Stimulated activated CD8-positive, alpha-beta memory T cell treated with anti-CD3 and anti-CD28 coated beads, Interleukin-4, amount 100 ng/mL, for 48 hours (primary cell): ENCODE results near the gene ARHGAP8.
"Not testable (repeated sequence)": the region's sequence is repeated elsewhere in the genome, so short reads cannot be mapped to it uniquely, and the experiment has no call there.

Experiments used
- DNase-seq: peaks from one replicate; pipeline ENCODE4 v3.0.0-alpha.2; 2020

Gene ARHGAP8

DNA sequence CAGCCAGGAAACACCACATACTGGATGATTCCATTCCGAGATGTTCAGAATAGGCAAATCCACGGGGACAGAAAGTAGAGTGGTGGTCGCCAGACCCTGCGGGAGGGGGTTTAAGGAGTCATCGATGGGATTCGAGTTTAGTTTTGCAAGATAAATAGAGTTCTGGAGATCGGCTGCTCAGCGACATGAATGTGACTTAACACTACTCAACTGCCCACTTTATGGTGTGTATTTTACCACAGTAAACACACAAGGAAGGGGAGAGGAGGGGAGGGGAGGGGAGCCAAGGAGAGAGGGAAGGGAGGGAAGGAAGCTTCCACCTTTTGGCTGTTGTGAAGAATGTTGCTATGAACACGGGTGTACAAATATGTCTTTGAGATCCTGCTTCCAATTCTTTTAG, 10.4 kb upstream of the ARHGAP8 start:
- DNase-seq: no peak

DNA sequence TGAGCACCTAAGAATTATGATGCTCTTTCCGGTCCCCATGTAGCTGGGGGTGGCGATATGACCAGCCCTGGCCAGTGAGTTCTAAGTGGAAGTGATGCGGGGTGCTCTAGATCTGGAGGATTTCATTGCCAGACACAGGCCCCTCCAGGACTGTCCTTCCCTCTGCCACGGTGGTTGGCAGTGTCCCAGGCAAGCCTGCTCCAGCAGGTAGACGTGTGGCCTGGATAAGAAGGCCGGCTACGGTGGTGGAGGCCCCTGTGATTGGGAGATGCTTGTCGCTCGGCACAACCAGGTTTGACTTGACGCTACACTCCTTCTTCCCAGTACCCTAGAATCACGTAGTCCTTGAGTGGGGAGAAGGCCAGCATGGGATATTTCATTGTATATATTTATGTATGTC, 9.1 kb upstream of the ARHGAP8 start:
- DNase-seq: no peak

DNA sequence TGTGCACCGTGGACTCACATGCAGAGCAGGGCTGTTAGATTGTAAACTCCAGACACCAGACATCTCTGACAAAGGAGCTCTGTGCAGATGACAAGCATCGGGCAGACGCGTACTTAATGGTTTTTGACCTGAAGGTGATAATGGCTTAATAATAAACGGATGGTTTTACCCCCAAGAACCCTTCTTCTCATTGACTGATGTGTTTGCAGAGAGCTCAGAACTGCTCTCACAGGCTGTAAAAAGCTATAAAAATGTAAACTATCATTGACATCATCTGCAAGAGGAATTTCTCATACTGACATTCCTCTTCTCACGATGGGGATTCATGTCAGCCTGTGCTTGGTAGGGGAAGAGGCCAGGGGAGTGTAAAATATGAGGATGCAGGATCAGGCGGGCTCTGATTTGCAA, 8.6 kb upstream of the ARHGAP8 start:
- no peak for DNase-seq

DNA sequence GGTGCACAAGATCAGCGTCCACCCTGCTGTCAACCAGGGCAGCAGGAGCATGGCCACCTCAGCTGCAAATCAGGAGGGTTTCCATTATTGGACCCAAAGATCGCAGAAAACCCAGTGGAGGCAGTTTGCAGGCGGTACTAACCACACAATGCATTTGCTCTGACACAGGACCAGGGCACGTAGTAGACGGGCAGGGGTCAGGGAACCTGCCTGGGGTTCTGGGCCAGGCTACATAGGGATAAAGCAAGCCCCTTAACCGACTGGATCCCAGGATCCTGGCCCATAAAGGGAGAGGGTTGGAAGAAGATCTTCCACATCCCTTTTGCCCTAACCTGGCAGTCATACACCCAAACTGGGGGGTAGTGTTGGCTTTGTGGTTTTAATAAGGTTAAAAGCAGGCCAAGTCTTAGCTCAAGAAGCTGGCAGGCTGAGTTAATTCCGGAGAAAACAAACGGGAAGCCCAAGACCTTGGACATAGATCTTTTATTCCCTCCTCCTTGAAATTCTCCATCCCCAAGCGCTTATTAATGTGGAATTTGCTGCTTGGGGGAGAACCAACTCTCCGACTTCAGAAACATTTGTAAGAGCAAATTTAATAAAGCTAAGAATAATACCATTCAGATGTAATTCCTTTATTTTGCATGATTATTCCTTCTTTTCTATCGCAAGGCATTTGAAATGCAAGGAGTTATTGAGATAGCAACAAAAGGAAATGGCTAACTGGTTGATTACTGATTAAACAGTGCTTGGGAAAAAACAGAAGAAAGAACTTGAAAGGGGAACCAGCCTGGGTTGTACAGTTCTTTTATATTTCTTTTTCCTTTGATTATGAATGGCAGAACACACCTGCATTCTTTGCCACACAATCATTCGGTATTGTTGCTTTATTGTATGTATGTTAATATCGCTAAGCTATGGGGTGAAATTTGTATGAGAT, 6.3 kb upstream of the ARHGAP8 start:
- no peak for DNase-seq

DNA sequence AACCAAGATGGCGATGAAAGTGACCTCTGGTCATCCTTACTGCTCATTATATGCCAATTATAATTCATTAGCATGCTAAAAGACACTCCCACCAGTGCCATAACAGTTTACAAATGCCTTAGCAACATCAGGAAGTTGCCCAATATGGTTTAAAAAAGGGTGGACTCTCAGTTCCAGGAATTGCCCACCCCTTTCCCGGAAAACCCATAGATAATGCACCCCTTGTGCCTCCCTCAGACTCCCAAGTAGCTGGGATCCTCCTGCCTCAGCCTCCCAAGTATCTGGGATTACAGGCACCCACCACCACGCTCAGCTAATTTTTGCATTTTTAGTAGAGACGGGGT, 4.6 kb upstream of the ARHGAP8 start:
- not testable (repeated sequence) for DNase-seq

DNA sequence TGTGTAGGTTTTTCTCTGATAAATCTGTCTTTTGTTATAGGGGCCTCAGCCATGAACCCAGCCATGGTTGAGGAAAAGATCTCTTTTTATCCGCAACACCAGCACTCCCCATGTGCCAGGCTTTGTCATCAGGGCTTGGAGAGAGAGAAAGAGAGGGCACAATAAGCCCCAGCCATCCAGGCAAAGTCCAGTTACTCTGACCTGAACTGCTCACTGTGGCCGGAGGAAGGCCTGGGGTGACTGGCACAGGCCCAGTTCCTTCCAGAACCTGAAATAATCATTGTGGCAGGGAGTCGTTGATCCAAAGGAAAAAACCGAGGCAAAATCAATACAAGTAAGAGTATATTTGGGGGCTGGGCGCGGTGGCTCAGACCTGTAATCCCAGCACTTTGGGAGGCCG, 3.9 kb upstream of the ARHGAP8 start:
- DNase-seq: no peak

DNA sequence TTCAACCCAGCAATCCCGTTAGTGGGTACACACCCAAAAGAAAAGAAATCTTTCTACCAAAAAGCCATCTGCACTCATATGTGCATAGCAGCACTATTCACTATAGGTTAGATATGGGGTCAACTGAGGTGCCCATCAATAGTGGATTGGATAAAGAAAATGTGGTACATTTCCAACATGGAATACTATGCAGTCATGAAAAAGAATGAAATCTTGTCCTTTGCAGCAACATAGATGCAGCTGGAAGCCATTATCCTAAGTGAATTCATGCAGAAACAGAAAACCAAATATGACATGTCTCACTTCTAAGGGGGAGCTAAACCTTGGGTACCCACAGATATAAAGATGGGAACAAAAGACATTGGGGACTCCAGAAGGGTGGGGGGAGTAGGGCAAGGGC, 1.9 kb upstream of the ARHGAP8 start:
- DNase-seq: no peak

DNA sequence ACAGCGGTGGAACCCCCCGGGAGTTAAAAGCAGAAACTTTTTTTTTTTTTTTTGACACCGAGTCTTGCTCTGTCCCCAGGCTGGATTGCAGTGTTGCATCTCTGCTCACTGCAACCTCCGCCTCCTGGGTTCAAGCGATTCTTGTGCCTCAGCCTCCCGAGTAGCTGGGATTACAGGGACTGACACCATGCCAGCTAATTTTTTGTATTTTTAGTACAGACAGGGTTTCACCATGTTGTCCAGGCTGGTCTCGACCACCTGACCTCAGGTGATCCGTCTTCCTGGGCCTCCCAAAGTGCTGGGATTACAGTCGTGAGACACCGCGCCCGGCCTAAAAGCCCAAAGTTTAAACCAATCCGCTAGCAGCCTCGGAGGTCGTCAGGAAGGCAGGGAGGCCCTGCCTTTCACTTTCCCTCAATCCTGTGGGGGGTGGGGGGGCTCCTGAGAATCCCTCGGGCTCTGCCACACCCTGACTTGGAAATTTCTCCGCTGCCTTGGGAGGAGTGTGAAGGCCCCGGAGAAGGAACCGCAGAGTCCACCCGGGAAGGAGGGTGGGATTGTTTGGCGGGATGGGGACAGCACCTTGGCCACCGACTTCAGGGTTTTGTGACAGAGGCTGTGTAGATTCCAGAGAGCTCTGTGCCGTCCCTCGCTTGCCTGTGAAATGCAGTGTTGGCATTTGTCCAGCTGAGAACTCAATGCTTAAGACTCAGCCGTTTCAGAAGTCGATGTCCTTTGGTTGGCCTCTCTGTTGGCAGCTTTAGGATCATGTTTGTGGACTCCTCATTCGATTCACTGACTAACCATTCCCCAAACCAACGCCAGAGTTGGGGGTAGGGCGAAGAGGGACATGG, 1.0 kb downstream of the ARHGAP8 start:
- DNase-seq: no peak

DNA sequence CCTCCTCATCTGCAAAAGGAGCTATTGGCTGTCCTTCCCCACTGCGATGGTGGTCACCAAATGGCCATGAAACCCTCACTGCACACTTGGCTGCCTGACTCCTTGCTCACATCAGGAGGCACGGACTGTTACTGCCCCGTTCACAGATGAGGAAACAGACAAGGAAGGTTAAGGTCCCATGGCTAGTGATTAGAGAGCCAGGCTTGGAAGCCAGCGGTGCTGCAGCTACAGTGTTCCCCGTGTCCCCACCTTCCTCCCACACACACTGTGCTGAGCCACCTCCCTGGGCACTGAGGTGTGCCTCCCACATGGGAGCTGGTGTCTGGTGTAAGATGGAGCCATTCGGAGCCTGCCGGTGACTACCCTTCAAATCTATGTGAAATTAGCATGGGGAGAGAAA, 2.6 kb downstream of the ARHGAP8 start:
- no peak for DNase-seq

DNA sequence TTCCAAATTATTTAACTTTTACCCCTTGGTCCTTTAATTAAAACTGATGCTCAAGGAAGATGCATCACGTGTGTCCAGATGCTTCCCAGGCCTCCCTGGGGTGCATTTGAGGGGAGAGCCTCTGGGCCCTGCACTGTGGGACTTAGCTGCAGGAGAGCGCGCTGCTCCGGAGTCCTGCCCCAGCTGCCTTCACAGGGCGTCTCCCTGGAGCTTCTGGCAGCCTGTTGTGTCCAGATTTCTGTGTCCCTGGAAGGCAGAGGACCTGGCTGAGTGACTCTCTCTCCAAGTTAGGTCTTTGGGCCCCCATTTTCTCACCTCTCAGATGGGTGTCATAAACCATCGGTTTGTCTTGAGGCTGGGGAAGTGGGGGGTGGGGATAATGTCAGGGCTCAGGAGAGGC, 3.0 kb downstream of the ARHGAP8 start:
- no peak for DNase-seq

DNA sequence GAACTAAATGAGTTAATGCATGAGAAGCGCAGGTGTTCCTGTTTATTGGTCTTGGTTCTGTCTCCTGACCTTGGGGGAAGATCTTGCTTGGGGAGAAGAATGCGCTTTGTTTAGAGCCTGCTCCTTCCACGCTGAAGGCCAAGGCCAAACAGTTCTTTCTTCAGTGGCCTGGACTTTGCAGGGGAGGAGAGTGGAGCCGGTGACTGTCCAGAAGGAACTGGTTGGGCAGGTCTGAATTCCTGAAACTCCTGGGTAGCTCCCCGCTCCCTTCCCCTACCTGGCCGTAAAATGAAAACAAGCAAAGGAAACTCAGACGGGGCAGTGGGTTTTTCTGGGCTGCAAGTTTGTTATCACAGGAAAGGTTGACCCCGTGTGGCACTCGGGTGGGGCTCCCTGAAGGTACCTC, 3.6 kb downstream of the ARHGAP8 start:
- no peak for DNase-seq

DNA sequence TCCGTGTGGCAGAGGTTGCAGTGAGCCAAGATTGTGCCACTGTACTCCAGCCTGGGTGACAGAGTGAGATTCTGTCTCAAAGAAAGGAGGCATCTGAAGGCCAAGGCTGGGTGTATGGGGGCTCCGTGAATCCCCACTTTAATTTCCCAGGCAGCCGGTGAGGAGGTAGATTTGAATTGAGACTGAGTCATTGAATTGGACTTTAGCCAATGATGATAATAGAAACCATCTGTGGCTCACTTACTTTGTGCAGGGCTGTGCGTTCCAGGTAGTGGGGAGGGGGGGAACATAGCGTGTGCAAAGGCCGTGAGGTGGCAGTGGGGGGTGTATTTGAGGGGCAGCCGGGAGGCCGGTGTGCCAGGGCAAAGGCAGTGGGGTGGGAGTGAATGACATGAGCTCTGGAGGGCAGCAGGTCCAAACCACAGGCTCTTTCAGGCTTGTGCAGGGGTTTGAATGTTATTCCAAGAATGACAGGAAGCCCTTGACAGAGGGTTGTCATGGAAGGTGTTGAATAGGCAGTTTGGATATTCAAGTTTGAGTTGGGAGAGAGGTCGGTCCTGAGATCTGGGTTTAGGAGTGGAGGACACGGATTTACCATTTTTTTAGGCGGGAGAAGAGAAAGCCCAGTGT, 6.1 kb downstream of the ARHGAP8 start:
- DNase-seq: no peak

DNA sequence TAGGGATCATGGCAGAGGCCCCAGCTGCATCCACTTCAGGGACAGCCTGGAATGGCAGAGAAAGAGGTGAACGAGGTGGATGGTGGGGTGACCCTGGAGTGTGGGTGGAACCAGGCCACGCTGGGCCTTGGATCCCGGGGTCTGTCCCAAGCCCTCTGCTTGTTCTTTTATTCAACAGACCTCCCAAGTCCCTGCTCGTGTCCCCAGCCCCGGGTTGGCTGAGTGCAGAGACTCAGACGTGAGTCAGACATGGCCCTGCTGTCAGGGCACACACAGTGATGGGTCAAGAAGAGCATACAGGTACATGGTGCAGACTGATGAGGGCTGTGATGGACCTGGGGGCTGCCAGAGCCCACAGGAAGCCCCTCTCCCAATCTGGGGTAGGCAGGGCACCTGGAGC, 6.6 kb downstream of the ARHGAP8 start:
- DNase-seq: no peak

DNA sequence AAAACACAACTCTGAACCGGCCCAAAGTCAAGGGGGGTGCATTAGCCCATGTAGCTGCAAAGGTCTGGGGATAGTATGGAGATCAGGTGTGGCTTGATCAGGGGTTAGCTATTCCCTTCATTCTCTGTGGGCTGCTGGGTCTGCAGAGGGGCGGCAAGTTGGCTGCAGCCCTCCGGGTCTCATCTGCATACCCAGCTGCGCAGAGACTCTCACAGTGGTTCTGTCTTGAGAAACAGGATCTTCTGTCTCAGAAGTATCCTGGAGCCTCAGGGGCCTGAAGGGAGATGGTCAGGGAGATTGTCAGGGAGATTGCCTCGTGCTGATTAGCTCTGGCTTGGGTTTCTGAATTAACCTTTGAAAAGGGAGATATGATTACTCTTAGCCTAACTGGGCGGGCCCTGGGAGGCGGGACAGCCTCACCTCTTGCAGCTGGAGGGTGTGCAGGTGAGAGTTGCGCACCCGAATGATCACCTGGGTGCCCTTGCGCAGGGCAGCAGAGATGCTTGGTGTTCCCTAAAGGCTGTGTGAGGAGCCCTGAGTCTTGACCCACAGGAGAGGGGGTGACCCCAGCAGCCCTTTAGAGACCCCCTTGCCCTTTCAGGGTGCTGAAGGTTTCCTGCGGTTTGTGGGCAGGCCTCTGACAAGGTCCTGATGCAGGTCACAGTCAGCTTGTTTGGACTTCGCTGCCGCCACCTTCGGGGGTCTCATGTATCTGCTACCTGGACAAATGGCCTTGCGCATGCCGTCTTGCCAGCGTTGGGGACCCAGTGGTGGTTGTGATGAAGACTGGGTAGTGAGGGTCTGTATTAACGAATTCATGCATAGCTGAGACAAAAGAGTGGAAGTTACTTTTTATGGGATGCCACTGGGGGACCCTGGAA, 7.3 kb downstream of the ARHGAP8 start:
- no peak for DNase-seq

DNA sequence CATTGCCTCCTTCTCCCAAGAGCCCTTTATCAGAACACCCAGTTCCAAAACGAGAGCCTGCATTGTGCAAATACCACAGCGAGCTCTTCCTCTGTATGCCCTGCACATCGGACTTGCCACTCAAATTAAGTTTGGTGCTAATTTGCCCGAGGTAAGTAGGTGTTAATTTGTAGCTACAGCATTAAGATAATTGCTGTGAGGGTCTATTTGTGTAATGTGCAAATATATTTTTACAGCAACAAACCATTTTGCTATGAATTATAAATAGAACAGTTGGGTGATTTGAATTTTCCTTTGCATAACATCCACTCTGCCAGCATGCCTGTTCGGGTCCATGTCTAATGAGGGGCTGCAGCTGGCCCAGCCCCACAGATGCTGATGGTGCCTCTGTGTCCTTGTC, 8.1 kb downstream of the ARHGAP8 start:
- DNase-seq: no peak

DNA sequence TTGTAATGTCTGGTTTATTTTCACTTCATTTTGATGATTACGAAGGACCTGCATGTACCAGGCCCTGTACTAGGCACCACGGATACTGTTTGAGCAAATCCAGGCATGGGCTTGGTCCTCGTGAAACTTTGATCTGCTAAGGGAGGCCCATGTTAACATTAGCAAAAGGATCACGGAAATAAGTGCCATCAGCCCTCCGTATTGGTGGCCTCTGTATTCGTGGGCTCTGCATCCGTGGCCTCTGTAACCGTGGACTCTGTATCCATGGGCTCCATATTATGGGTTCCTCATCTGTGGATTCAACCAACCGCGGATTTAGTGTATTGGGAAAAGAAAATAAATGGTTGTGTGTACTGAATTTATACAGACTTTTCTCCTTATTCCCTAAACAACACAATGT, 8.7 kb downstream of the ARHGAP8 start:
- DNase-seq: no peak

DNA sequence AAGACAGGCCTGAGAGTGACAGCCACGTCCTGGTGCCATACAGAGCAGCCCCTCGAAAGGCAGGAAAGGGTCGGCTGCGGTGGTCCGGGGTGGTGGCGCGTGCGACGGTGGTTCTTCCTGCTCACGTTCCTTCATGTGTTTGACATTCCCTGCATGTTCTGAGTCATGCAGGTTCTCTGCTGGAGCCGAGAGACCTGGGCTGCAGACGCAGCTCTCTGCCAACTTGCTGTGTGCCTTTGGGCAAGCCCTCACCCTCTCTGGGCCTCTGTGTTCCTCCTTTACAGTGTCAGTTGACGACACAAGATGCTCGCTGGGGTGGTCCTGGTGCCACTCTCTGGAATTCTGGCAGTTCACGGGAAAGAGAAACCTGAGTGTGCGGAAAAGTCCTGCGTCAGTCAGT, 12.0 kb downstream of the ARHGAP8 start:
- DNase-seq: no peak

DNA sequence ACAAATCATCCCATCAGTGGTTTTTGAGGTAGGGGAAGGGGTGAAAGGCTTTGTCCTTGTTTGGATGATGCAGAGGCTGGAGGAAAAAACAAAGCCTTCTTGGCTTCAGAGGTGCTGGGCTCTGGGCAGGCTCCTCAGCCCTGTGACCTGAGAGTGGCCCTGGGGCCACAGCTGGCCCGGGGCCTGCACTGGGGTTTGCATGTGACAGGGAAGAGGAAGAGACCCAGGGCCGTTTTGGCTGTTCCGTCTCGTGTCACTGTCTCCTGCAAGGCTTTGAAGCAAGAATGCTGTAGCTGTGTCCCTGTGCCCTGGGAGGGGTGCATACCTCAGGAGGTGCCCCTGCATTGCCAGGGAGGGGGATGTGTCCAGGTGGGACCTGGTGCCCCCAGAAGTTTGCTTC, 12.6 kb downstream of the ARHGAP8 start:
- no peak for DNase-seq

DNA sequence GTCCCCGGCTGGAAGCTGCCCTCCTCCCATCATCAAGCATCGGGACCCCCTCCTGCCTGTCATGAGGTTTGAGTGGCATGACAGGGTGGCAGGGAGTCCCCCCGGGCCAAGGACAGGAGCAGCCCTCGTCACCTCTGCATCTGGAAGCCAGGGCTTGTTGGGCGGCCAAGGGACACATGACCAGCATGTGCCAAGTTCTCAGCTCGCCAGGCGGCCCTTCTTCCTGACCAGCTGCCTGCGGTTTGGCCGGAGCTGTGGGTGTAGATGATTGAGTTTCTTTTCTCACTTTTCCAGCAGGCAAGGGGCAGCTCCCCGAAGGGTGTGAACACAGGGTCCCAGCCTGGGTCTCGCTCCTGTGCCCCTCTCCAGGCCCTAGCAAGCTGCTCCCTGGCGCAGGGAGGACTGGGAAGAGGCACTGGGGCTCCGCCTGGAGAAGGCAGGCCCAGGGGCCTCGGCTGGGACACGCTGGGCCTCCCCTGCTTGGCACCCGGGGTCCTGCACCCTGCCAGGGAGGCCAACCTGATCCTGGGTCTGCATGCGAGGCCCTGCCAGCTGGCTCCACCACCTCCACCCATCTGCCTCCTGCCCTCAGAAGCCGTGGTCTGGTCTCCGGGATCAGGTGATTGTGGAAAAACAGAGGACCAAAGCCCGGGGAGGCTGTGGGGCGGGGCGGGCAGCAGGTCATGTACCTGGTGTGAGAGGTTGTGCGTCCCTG, 13.4 kb downstream of the ARHGAP8 start:
- DNase-seq: no peak

DNA sequence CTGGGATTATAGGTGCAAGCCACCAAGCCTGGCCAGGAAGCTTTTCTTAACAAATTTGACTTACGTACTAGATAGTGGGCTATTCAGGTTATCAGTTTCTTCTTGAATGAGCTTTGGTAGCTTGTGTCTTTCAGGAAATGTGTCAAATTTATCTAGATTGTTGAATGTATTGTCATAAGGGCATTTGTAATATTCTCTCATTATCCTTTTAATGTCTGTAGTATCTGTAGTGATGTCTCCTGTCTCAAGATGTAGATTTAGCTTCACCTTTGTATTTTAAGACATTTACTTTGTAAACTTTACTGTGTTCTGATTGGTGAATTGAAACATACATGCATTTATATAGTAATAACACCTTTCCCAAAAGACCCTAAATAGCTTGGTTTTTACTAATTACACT, 20.7 kb downstream of the ARHGAP8 start:
- DNase-seq: no peak

DNA sequence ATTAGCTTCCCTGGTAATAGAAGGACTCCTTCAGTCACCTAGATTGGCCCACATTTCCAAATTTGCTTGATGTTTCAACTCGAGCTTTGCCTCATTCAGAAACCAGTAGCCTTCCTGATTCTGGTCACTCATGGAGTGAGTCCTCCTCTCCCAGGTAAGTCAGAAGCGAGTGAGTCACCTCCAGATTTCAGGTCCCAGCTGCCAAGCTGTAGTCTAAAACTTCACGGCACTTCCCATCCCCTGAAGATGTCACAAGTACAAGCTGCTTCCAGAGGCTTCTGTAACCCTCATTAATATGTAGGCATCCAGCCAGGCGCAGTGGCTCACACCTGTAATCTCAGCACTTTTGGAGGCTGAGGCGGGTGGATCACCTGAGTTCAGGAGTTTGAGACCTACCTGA, 23.5 kb downstream of the ARHGAP8 start:
- no peak for DNase-seq
